Measurements from ENCODE around the gene RPS10. TPM values are rescaled to one million over a fixed set of nuclear protein-coding genes. Genes with fewer than 3 reads are reported as not detected.
A peak's percentile ranks its signal among the peaks of the same experiment; 100 is the strongest.
"Not testable (repeated sequence)": the region's sequence is repeated elsewhere in the genome, so short reads cannot be mapped to it uniquely, and the experiment has no call there.

The RPS10 gene
- total RNA-seq, 1 donor = 6,119 TPM

GRCh38 chr6:34451192-34451591 lies 25.3 kb upstream of the RPS10 start:
- no peak for DNase-seq (ENCODE audit: low read depth in 2 of 3, low spot score in 2 of 3)

- no peak for DNase-seq (ENCODE audit: low read depth in 2 of 3, low spot score in 2 of 3)
Measured at GRCh38 chr6:34447910-34448309, 22.0 kb upstream of the RPS10 start.

GRCh38 chr6:34447386-34447785 lies 21.5 kb upstream of the RPS10 start:
- DNase-seq (ENCODE audit: low read depth in 2 of 3, low spot score in 2 of 3) = no peak

- DNase-seq (ENCODE audit: low read depth in 2 of 3, low spot score in 2 of 3) = no peak
Measured at GRCh38 chr6:34445313-34445860, 19.5 kb upstream of the RPS10 start.

- DNase-seq (ENCODE audit: low read depth in 2 of 3, low spot score in 2 of 3) = no peak
Measured at GRCh38 chr6:34441526-34441925, 15.7 kb upstream of the RPS10 start.

GRCh38 chr6:34439442-34439841 lies 13.6 kb upstream of the RPS10 start:
- DNase-seq (ENCODE audit: low read depth in 2 of 3, low spot score in 2 of 3) = no peak

GRCh38 chr6:34438705-34439104 lies 12.8 kb upstream of the RPS10 start:
- DNase-seq (ENCODE audit: low read depth in 2 of 3, low spot score in 2 of 3) = no peak

GRCh38 chr6:34437644-34437970 lies 11.7 kb upstream of the RPS10 start:
- no peak for DNase-seq (ENCODE audit: low read depth in 2 of 3, low spot score in 2 of 3)

- no peak for DNase-seq (ENCODE audit: low read depth in 2 of 3, low spot score in 2 of 3)
Measured at GRCh38 chr6:34436803-34437643, 11.2 kb upstream of the RPS10 start.

- DNase-seq (ENCODE audit: low read depth in 2 of 3, low spot score in 2 of 3) = no peak
Measured at GRCh38 chr6:34435916-34436315, 10.0 kb upstream of the RPS10 start.

- DNase-seq (ENCODE audit: low read depth in 2 of 3, low spot score in 2 of 3) = no peak
Measured at GRCh38 chr6:34425132-34425497, 754 bp downstream of the RPS10 start.

GRCh38 chr6:34424200-34425131 lies 1.4 kb downstream of the RPS10 start:
- no peak for DNase-seq (ENCODE audit: low read depth in 2 of 3, low spot score in 2 of 3)

- no peak for DNase-seq (ENCODE audit: low read depth in 2 of 3, low spot score in 2 of 3)
Measured at GRCh38 chr6:34423254-34423653, 2.6 kb downstream of the RPS10 start.

GRCh38 chr6:34418367-34418766 lies 7.5 kb downstream of the RPS10 start:
- DNase-seq (ENCODE audit: low read depth in 2 of 3, low spot score in 2 of 3) = no peak

GRCh38 chr6:34416877-34417371 lies 8.9 kb downstream of the RPS10 start:
- DNase-seq (ENCODE audit: low read depth in 2 of 3, low spot score in 2 of 3) = no peak

- peak in 2 of 3 donors; percentile 78 to 92 for DNase-seq (ENCODE audit: low read depth in 2 of 3, low spot score in 2 of 3)
Measured at GRCh38 chr6:34414999-34415858, 10.6 kb downstream of the RPS10 start.

GRCh38 chr6:34412643-34413214 lies 13.1 kb downstream of the RPS10 start:
- no peak for DNase-seq (ENCODE audit: low read depth in 2 of 3, low spot score in 2 of 3)

- no peak for DNase-seq (ENCODE audit: low read depth in 2 of 3, low spot score in 2 of 3)
Measured at GRCh38 chr6:34412016-34412415, 13.9 kb downstream of the RPS10 start.

GRCh38 chr6:34407915-34408314 lies 18.0 kb downstream of the RPS10 start:
- DNase-seq (ENCODE audit: low read depth in 2 of 3, low spot score in 2 of 3) = not testable (repeated sequence)

- DNase-seq (ENCODE audit: low read depth in 2 of 3, low spot score in 2 of 3) = no peak
Measured at GRCh38 chr6:34396518-34396917, 29.4 kb downstream of the RPS10 start.
